Effector CD4-positive, alpha-beta T cell (primary cell): ENCODE data around the gene YARS1.

Experiments used
- DNase-seq: peaks from one replicate; pipeline ENCODE4 v3.0.0-alpha.2; 2020

Gene YARS1

DNA sequence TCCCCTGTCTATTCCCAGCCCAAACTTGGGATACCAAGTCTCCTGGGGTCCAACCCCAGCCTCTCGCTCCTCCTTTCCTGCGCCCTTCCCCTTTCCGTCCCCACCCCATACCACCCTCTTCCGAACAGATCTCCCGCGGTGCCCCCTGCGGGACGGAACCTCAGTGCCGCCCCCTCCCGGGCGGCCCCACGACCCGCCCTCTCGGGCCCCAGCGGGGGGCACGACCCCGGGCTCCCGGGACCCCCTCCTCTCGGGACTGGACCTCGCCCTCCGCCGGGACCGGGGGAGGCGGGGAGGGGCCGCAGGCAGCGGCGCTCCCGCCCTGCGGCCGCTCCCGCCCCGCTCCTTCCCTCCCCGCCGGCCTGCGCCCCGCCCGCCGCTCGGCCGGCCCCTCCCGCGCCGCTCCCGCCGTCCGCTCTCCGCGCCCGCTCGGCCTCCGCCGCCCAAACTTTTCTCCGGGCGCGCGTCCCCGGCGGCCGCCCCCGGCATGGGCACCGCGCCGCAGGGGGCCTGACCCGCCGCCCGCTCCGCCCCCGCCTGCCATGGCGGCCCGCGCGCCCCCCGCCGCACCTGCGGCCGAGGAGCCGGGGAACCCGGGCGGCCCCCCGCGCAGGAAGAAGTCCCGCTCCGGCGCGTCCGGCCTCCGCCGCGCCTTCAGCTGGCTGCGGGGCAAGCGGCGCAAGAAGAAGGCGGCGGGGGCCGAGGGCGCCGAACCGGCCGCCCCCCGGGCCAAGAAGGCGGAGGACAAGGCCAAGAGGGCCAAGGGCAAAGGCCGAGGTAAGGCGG is 75.6 kb downstream of the YARS1 start:
- no peak for DNase-seq

DNA sequence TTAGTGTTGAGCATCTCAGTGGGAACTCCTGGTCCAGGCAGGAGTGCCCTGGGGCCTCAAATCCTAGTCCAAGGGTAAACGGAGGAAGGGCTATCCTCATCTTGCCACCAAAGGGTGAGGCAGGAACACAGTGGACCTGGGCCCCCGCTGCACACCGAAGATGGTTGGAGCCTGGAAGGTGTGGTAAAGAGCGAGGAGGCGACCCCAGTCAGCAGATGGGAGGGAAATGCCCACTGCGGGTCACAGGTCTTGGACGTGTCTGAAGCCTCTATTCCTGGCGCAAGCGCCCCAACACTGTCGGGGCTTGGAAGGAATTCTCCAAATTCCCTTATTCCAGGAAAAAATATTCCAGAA is 76.1 kb downstream of the YARS1 start:
- DNase-seq = no peak

DNA sequence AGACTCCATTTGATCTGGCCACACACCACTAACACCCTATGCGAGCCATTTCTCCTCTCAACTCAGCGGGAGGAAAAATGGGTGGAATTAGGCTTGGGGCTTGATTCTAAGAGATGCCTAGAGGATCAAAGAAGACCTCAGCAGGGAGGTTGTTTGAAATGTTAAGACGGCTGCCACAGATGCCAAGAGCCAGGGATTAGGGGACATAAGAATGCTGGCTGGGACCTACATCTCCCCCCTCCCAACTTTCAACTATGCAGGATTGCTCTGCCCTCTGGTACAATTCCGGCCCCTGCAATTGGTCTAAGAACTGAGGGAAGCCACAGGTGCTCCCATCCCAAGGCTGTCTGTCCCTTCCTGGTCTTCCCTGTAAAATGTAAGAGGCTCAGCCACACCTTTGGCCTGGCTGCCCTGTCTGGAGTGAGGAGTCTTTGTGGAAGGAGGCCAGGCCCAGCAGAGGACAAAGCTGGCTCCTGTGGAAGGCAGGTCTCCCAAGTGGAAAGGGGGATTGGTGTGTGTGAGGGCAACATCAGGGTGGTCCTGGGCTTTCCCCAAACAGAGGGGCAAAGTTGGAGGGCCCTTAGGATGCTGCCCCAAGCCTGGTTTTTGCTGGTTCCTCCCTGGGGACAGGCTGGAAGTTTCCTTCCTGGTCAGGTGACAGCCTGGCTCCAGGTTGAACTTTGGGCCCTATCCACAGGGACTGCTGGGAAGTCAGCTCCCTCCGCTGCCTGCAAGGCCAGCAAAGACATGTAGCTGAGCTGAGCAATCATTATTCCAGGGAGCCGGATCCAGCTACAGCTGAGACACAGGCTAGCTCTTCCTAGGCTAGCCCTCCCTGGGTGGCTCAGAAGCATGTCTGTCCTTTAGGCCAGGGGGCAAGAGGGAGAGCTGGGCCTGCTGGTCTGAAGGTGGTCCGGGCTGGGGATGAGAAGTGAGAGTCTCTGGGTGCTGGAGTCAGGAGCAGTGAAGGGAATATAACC is 80.1 kb downstream of the YARS1 start:
- DNase-seq = no peak

DNA sequence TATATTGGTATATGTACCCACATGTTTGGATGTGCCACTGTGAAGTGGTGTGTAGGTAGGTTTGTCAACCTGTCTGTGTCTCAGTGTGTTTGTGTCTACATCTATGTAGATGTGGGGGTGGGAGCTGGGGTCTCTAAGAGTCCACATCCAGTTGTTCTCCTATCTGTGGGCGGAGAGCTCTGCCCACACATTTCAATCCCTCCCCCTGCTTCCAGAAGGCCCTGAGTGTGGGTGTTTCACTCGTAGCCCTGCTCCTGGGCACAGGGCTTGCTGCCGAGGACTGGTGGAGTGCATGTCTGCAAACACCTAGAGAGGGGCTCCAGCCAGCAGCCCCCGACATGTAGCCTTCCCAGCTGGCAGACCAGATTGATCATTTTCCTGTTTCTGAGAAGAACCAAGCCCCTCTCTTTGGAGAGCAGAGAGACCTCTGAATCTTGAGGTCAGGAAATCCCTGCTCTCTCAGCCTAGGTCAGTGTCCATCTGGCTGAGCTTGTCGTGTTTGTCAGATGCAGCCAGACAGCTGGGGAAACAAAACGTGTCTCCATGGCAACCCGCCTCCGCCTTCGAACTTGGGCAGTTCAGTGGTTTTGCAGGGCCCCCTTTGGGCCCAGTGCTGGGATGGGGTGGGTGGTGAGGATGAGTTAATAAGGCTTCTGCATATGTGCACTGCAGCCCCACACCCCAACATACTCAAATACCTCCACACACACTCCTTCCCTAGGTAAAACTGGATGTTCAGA is 83.4 kb downstream of the YARS1 start:
- DNase-seq = no peak

DNA sequence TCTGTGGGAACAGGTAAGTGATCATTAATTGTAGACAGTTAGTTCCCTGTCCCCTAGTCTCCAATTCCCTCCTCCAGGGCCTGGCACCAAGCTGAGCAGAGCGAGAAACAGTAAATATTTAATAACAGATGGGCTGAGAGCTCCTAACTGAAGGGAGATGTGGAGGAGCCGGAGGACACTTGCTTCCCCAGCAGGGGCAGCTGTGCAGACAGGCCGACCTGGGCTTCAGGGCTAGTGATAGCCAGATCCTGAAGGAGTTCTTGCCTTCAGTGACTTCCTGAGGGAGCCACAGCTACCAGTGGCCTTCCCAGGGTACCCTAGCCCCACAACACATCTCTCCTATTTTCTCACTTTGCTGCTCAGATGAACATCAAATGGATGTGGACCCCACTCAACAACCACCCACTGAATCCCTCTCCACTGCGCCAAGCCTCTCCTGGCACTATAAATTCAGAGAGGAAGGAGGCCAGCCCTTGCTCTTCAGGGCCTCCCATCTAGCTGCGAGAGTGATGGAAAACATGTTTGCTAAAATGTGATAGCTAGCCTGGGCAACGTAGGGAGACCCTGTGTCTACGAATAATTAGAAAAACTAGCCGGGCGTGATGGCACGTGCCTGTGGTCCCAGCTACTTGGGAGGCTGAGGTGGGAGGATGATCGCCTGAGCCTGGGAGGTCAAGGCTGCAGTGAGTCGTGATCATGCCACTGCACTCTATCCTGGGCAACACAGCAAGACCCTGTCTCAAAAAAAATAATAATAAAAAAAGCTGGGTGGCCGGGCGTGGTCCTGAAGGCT is 87.7 kb downstream of the YARS1 start:
- DNase-seq = no peak

DNA sequence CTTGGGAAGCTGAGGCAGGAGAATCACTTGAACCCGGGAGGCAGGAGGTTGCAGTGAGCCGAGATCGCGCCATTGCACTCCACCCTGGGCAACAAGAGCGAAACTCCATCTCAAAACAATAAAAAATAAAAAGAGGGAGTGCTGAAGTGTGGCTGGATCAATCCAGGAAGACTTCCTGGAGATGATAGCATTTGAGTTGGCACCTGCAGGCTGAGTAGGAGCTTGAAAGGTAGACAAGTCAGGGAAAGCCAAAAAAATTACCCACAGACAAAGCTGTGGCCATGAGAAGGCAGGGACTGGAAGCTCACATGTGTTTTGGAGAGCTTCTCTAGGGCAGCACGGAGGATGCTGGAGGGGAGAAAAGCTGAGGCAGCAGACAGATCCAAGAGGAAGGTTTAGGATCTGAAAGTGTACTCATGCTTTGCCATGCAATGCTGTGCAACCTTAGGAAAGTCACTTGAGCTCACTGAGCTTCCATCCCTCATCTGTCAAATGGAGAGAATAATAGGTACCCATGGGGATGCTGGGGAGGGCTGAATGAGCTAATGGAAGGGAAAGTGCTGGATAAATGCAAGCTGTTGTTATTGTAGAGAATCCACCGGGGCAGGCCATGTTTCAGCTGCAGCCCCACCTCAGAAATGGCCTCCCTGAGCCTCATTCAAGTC is 88.6 kb downstream of the YARS1 start:
- no peak for DNase-seq

DNA sequence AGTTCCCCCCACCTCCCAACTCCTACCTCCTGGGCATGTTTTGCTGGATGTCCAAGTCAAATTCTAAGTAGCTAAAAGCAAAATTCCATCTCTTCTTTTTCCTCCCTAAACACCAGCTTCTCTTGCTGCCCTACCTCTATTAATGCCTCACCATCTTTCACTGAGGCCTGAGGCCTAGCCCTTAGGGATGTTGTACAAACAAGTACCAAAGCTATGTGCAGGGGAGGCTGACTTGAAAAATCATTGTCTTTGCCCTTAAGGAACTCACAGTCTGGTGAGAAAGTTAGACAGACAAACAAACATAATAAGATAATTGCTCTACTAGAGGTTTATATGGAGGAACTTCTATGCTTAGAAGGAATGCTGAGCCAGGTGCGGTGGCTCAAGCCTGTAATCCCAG is 89.3 kb downstream of the YARS1 start:
- DNase-seq = no peak

DNA sequence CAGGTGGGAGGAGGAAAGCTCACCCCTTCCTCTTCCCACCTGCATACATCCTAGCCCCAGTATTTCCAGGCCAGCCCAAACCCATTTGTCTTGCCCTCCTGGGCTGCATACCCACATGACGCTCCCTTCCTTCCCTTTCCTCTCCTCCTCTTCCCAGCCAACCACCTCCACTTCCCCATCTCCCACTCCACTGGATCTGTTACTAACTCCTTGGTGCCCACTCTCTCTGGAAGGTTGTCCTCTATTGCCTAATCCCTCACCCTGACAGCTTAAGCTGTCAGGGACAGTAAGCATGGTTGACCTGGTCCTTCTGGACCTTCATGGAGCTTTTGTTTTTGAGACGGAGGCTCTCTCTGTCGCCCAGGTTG is 91.6 kb downstream of the YARS1 start:
- no peak for DNase-seq
